Tibial artery (tissue), 4 donors: ENCODE data around the gene ARMH2.

ENCODE experiments used
- DNase-seq, 2 donors: peaks; one replicate each; pipeline ENCODE4 v3.0.0-alpha.2; 2019
- H3K27ac ChIP-seq, 2 donors: fragments of 200-600 bp; sonication (generic) in 1 of 2; 1 replicate in 1 of 2; 2 replicates in 1 of 2; pipeline ENCODE4 v1.5.1; 2018 to 2019; ENCODE audit warnings: mild to moderate bottlenecking in 1 of 2
- H3K27me3 ChIP-seq, 2 donors: fragments of 200-600 bp; sonication (generic) in 1 of 2; one replicate each; pipeline versions ENCODE4 v1.5.1 to v1.6.0; 2016 to 2019
- H3K36me3 ChIP-seq, 3 donors: fragments of 200-600 bp; sonication (generic) in 2 of 3; one replicate each; pipeline ENCODE4 v1.5.1; 2016 to 2019; ENCODE audit warnings: mild to moderate bottlenecking in 2 of 3
- H3K4me1 ChIP-seq, 4 donors: fragments of 200-600 bp; sonication (generic) in 2 of 4; 1 replicate in 3 of 4; 2 replicates in 1 of 4; pipeline ENCODE4 v1.5.1; 2016 to 2019
- H3K4me3 ChIP-seq, 2 donors: fragments of 200-600 bp; sonication (generic) in 1 of 2; 1 replicate in 1 of 2; 2 replicates in 1 of 2; pipeline ENCODE4 v1.5.1; 2018 to 2019; ENCODE audit warnings: mild to moderate bottlenecking in 2 of 2
- H3K9me3 ChIP-seq, 3 donors: fragments of 200-600 bp; sonication (generic) in 1 of 3; one replicate each; pipeline ENCODE4 v1.5.1; 2016 to 2019
- intact Hi-C: fragments of 100-400 bp; cut with DNase I; formaldehyde crosslinking; loops from one replicate; pipeline ENCODE4 v1.15.0; 2023; ENCODE audit warnings: low total_unique reads
- TF ChIP-seq, protein P1 (sequence below), 2 experiments: fragments of 200-600 bp in 1 of 2; fragments of 450-650 bp in 1 of 2; IDR thresholded peaks; one replicate each; pipeline ENCODE4 v1.5.1; 2017 to 2019; ENCODE audit warnings: antibody characterized with exemption in 2 of 2, mild to moderate bottlenecking in 1 of 2, moderate library complexity in 1 of 2

The ARMH2 gene

DNA sequence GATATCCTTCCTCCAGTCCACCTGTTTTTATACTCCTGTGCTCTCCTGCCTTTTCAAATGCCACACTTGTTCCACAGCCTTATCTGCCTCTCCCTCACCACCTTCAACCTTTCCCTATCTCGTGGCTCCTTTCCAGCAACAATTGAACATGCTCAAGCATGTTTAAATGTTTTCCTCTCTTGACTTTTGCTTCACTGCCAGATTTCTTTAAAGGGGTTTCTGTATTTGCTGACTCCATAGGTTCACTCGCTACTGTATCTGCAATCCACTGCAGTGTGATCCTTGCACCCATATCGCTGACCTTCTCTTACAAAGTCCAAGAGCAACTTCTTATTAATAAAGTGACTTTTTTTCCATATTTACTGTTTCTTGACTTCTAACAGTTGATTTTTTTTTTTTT, 35.1 kb downstream of the ARMH2 start:
- no peaks in the 10 kb centered on the region for H3K9me3 ChIP-seq
- peaks cover 0 to 2% (median 0%) of the 10 kb centered on the region in 4 donors for H3K4me1 ChIP-seq
- no peak overlapping the region for H3K27ac ChIP-seq
- DNase-seq, result no peak
- TF ChIP-seq, protein P1, sequence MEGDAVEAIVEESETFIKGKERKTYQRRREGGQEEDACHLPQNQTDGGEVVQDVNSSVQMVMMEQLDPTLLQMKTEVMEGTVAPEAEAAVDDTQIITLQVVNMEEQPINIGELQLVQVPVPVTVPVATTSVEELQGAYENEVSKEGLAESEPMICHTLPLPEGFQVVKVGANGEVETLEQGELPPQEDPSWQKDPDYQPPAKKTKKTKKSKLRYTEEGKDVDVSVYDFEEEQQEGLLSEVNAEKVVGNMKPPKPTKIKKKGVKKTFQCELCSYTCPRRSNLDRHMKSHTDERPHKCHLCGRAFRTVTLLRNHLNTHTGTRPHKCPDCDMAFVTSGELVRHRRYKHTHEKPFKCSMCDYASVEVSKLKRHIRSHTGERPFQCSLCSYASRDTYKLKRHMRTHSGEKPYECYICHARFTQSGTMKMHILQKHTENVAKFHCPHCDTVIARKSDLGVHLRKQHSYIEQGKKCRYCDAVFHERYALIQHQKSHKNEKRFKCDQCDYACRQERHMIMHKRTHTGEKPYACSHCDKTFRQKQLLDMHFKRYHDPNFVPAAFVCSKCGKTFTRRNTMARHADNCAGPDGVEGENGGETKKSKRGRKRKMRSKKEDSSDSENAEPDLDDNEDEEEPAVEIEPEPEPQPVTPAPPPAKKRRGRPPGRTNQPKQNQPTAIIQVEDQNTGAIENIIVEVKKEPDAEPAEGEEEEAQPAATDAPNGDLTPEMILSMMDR (IDR thresholded peaks at IDR 0.05), result no peak
- H3K36me3 ChIP-seq, result no peaks in the 10 kb centered on the region
- H3K27me3 ChIP-seq, result no peaks in the 10 kb centered on the region
- intact Hi-C loops, result loop anchor here (10.0 kb wide), 1 partner anchor 179 kb away; no protein-coding TSS in a partner anchor
- H3K4me3 ChIP-seq, result no peak overlapping the region

DNA sequence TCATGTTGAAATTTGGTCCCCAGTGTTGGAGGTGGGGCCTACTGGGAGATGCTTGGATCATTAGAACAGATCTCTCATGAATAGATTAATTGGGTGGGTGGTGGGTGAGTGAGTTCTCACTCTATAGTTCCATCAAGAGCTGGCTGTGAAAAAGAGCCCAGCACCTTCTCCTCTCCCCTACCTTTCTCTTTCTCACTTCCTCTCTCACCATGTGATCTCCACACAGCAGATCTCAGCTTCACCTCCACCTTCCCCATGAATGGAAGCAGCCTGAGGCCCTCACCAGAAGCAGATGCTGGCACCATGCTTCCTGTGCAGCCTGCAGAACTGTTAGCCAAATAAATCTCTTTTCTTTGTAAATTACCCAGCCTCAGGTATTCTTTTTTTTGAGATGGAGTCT, 36.9 kb downstream of the ARMH2 start:
- Histone ChIP-seq H3K4me1 (peaks cover 0 to 1% (median 0%) of the 10 kb centered on the region in 4 donors), H3K27me3 (no peaks in the 10 kb centered on the region), H3K27ac (no peak overlapping the region), H3K36me3 (no peaks in the 10 kb centered on the region), H3K4me3 (no peak overlapping the region), H3K9me3 (no peaks in the 10 kb centered on the region)
- DNase-seq, result no peak
- intact Hi-C loops, result loop anchor here (10.0 kb wide), 1 partner anchor 177 kb away; no protein-coding TSS in a partner anchor
- TF ChIP-seq, protein P1 (IDR thresholded peaks at IDR 0.05), result no peak

DNA sequence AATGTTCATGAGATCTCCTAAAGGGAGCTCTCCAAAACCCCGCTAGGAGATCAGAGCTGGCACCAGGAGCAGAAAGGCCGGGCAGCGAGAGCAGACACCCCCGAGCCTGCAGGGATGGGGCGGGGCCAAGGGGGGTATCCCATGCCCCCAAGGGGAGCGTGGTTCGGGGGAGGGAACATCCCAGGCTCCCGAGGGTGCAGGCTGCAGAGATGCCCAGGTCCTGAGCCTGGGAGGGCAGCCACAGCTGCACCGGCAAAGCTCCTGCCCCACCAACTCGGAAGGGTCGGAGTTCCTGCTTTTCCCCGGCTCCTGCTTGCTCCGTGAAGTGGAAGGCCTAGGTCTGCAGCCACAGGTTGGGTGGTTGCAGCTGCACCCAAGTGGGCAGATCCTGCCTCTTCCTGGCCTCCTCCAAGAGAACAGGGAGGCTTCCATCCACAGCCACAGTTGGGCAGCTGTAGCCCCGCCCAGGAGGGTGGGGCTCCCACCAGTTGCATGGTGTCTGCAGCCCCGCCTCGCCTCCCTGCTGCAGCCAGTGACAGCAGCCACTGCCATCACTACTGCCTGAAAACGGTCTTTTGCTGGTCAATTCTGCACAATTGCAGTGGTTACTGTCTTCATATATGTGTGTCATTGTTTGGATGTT, 37.4 kb downstream of the ARMH2 start:
- H3K27ac ChIP-seq, result no peak overlapping the region
- intact Hi-C loops, result loop anchor here (10.0 kb wide), 1 partner anchor 177 kb away; no protein-coding TSS in a partner anchor
- TF ChIP-seq, protein P1 (IDR thresholded peaks at IDR 0.05), result no peak
- H3K9me3 ChIP-seq, result no peaks in the 10 kb centered on the region
- H3K4me1 ChIP-seq, result no peaks in the 10 kb centered on the region
- no peaks in the 10 kb centered on the region for H3K27me3 ChIP-seq
- no peaks in the 10 kb centered on the region for H3K36me3 ChIP-seq
- no peak overlapping the region for H3K4me3 ChIP-seq
- no peak for DNase-seq

DNA sequence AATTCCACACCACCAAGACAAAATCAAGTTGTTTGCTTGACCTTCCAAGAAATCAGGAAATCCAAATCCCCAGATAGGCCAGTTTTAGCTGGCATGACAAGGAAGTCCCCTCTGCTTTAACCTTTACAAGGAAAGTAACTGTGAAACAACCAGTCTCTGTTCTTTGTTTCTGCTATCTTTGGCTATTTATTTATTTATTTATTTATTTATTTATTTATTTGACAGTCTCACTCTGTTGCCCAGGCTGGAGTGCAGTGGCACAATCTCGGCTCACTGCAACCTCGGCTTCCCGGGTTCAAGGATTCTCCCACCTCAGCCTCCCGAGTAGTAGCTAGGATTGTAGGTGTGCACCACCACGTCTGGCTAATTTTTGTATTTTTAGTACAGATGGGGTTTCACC, 38.5 kb downstream of the ARMH2 start:
- intact Hi-C loops, result loop anchor here (10.0 kb wide), 1 partner anchor 175 kb away; no protein-coding TSS in a partner anchor
- Histone ChIP-seq H3K4me3 (no peak overlapping the region), H3K36me3 (no peaks in the 10 kb centered on the region), H3K27ac (no peak overlapping the region), H3K27me3 (no peaks in the 10 kb centered on the region), H3K4me1 (no peaks in the 10 kb centered on the region), H3K9me3 (no peaks in the 10 kb centered on the region)
- TF ChIP-seq, protein P1 (IDR thresholded peaks at IDR 0.05), result no peak
- no peak for DNase-seq

DNA sequence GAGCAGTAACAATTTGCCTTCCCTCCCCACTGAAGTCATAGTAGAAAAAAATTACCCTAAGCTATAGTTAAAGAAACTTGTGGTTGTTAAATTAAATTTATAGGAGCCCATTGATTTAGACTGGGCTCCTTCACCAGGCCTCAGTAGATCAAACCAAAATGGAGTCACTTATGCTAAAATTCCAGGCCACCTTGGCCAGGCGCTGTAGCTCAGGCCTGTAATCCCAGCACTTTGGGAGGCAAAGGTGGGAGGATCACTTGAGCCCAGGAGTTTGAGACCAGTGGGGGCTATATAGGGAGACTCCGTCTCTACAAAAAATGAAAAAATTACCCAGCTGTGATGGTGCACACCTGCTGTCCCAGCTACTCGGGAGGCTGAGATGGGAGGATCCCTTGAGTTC, 39.0 kb downstream of the ARMH2 start:
- intact Hi-C loops, result loop anchor here (10.0 kb wide), 1 partner anchor 175 kb away; no protein-coding TSS in a partner anchor
- Histone ChIP-seq H3K27me3 (no peaks in the 10 kb centered on the region), H3K4me1 (no peaks in the 10 kb centered on the region), H3K36me3 (no peaks in the 10 kb centered on the region), H3K9me3 (no peaks in the 10 kb centered on the region), H3K27ac (no peak overlapping the region), H3K4me3 (no peak overlapping the region)
- no peak for DNase-seq
- TF ChIP-seq, protein P1 (IDR thresholded peaks at IDR 0.05), result no peak
